Measurements from ENCODE around the gene EDEM1. TPM values are rescaled to one million over a fixed set of nuclear protein-coding genes. Genes with fewer than 3 reads are reported as not detected.
"Not testable (repeated sequence)": the region's sequence is repeated elsewhere in the genome, so short reads cannot be mapped to it uniquely, and the experiment has no call there.

EDEM1 gene
- total and polyA plus RNA-seq, 2 donors (not counting 1 experiment from before 2014, with no cell fraction given) = 58.3 to 167 TPM

DNA sequence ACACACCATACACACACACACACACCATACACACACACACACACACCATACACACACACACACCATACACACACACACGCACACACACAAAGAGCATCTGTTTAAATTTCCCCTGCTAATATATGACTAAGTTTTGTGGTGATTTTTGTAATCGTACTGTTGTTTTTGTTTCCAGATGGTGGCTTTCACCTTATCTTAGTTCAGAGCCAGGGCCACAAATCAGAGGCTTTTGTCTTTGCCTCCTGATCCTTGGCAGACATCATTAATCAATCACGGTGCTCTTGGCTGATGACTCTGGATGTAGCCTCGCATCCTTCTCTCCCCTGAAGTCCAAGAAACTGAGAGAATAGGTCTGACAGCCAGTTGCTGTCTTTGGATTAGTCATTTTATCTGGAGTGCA, 52.1 kb downstream of the EDEM1 start:
- H3K9me3 Mint-ChIP-seq (ENCODE audit: insufficient read depth) = no peaks in the 10 kb centered on the region
- no peaks in the 10 kb centered on the region for H3K27me3 Mint-ChIP-seq
- POLR2A ChIA-PET = no interaction called here
- no peaks in the 10 kb centered on the region for H3K36me3 ChIP-seq (replicated peaks in 1 of 2; ENCODE audit: control extremely low read depth in 1 of 2, control insufficient read depth in 1 of 2, extremely low read depth in 1 of 2, insufficient read depth in 2 of 2, low read length in 1 of 2)
- no peak for TF ChIP-seq EZH2 (IDR thresholded peaks at IDR 0.05; ENCODE audit: borderline replicate concordance, insufficient read depth, low read depth, low read length, poor library complexity, severe bottlenecking)
- TF ChIP-seq CTCF (IDR thresholded peaks at IDR 0.05) = no peak
- H4K20me1 ChIP-seq (ENCODE audit: control insufficient read depth, insufficient read depth, low read length, poor library complexity, severe bottlenecking) = no peaks in the 10 kb centered on the region
- CTCF ChIA-PET = no interaction called here
- intact Hi-C loops (cut with micrococcal nuclease) = no loop called here
- ATAC-seq (ENCODE audit: low read depth) (no peak), DNase-seq (no peak)
- no peak overlapping the region for H2AFZ ChIP-seq (ENCODE audit: insufficient read depth, low read depth, low read length, poor library complexity, severe bottlenecking)
- no peak overlapping the region for H3K4me3 Mint-ChIP-seq
- H3K27ac Mint-ChIP-seq = no peak overlapping the region
- H3K9me3 ChIP-seq (ENCODE audit: control extremely low read depth in 1 of 3, control insufficient read depth in 2 of 3, insufficient read depth in 1 of 3, low read length in 2 of 3) = peaks cover 0 to 6% (median 4%) of the 10 kb centered on the region in 3 donors
- H3K27ac ChIP-seq (ENCODE audit: low read length in 2 of 2) = no peak overlapping the region
- no peaks in the 10 kb centered on the region for H3K27me3 ChIP-seq (replicated peaks in 1 of 4; ENCODE audit: control extremely low read depth in 1 of 4, control insufficient read depth in 3 of 4, insufficient read depth in 4 of 4, low read length in 3 of 4)
- no peaks in the 10 kb centered on the region for H3K4me1 Mint-ChIP-seq
- no CpG with 5 or more reads among the region's 4 CpGs for WGBS (ENCODE audit: insufficient coverage)
- no peak overlapping the region for H3K4me3 ChIP-seq (ENCODE audit: control extremely low read depth in 1 of 5, extremely low read depth in 1 of 5, insufficient read depth in 1 of 5, low read depth in 2 of 5, low read length in 4 of 5)
- H3K79me2 ChIP-seq (ENCODE audit: control insufficient read depth, insufficient read depth, low read length) = no peaks in the 10 kb centered on the region
- H3K4me2 ChIP-seq (replicated peaks; ENCODE audit: low read depth, low read length, poor library complexity, severe bottlenecking) = no peak overlapping the region
- no peak overlapping the region for H3K9ac ChIP-seq (ENCODE audit: low read length)
- H3K4me1 ChIP-seq (ENCODE audit: control insufficient read depth in 2 of 2, insufficient read depth in 2 of 2, low read length in 2 of 2) = no peaks in the 10 kb centered on the region

- Histone ChIP-seq H2AFZ (ENCODE audit: insufficient read depth, low read depth, low read length, poor library complexity, severe bottlenecking) (no peak overlapping the region), H3K36me3 (replicated peaks in 1 of 2; ENCODE audit: control extremely low read depth in 1 of 2, control insufficient read depth in 1 of 2, extremely low read depth in 1 of 2, insufficient read depth in 2 of 2, low read length in 1 of 2) (no peaks in the 10 kb centered on the region), H3K27ac (ENCODE audit: low read length in 2 of 2) (no peak overlapping the region), H3K4me1 (ENCODE audit: control insufficient read depth in 2 of 2, insufficient read depth in 2 of 2, low read length in 2 of 2) (peaks cover 2 to 3% of the 10 kb centered on the region in 2 donors), H3K79me2 (ENCODE audit: control insufficient read depth, insufficient read depth, low read length) (no peaks in the 10 kb centered on the region), H3K9ac (ENCODE audit: low read length) (no peak overlapping the region), H3K27me3 (replicated peaks in 1 of 4; ENCODE audit: control extremely low read depth in 1 of 4, control insufficient read depth in 3 of 4, insufficient read depth in 4 of 4, low read length in 3 of 4) (no peaks in the 10 kb centered on the region), H3K4me3 (ENCODE audit: control extremely low read depth in 1 of 5, extremely low read depth in 1 of 5, insufficient read depth in 1 of 5, low read depth in 2 of 5, low read length in 4 of 5) (no peak overlapping the region), H4K20me1 (ENCODE audit: control insufficient read depth, insufficient read depth, low read length, poor library complexity, severe bottlenecking) (no peaks in the 10 kb centered on the region), H3K4me2 (replicated peaks; ENCODE audit: low read depth, low read length, poor library complexity, severe bottlenecking) (no peak overlapping the region), H3K9me3 (ENCODE audit: control extremely low read depth in 1 of 3, control insufficient read depth in 2 of 3, insufficient read depth in 1 of 3, low read length in 2 of 3) (peaks cover 0 to 6% (median 4%) of the 10 kb centered on the region in 3 donors)
- 100% methylated on average over 1 of the region's 1 CpG for WGBS (ENCODE audit: insufficient coverage)
- Mint-ChIP-seq H3K27ac (no peak overlapping the region), H3K4me1 (peaks cover 3% of the 10 kb centered on the region), H3K4me3 (no peak overlapping the region), H3K9me3 (ENCODE audit: insufficient read depth) (peaks cover 3% of the 10 kb centered on the region), H3K27me3 (no peaks in the 10 kb centered on the region)
- ChIA-PET CTCF (no interaction called here), POLR2A (no interaction called here)
- DNase-seq = no peak
- intact Hi-C loops (cut with micrococcal nuclease) = no loop called here
- no peak for ATAC-seq (ENCODE audit: low read depth)
- TF ChIP-seq CTCF (IDR thresholded peaks at IDR 0.05) = no peak
- no peak for TF ChIP-seq EZH2 (IDR thresholded peaks at IDR 0.05; ENCODE audit: borderline replicate concordance, insufficient read depth, low read depth, low read length, poor library complexity, severe bottlenecking)
These were observed 53.2 kb downstream of the EDEM1 start for GRCh38 chr3:5240740-5241139.

DNA sequence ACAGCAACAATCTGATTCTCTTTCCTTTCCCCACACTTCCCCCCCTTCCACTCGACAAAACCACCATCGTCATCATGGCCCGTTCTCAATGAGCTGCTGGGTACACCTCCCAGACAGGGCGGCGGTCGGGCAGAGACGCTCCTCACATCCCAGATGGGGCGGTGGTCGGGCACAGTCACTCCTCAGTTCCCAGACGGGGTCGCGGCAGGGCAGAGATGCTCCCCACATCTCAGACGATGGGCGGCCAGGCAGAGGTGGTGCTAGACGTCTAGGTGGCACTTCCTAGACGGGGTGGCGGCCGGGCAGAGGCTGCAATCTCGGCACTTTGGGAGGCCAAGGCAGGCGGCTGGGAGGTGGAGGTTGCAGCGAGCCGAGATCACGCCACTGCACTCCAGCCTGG, 55.3 kb downstream of the EDEM1 start:
- H3K4me2 ChIP-seq (replicated peaks; ENCODE audit: low read depth, low read length, poor library complexity, severe bottlenecking); H3K9me3 Mint-ChIP-seq (ENCODE audit: insufficient read depth); H3K27ac ChIP-seq (ENCODE audit: low read length in 2 of 2); POLR2A ChIA-PET; H3K4me1 ChIP-seq (ENCODE audit: control insufficient read depth in 2 of 2, insufficient read depth in 2 of 2, low read length in 2 of 2); H3K9me3 ChIP-seq (ENCODE audit: control extremely low read depth in 1 of 3, control insufficient read depth in 2 of 3, insufficient read depth in 1 of 3, low read length in 2 of 3); CTCF ChIA-PET; H3K27me3 ChIP-seq (replicated peaks in 1 of 4; ENCODE audit: control extremely low read depth in 1 of 4, control insufficient read depth in 3 of 4, insufficient read depth in 4 of 4, low read length in 3 of 4); H3K27ac Mint-ChIP-seq; H3K4me3 ChIP-seq (ENCODE audit: control extremely low read depth in 1 of 5, extremely low read depth in 1 of 5, insufficient read depth in 1 of 5, low read depth in 2 of 5, low read length in 4 of 5); H4K20me1 ChIP-seq (ENCODE audit: control insufficient read depth, insufficient read depth, low read length, poor library complexity, severe bottlenecking); ATAC-seq (ENCODE audit: low read depth); H2AFZ ChIP-seq (ENCODE audit: insufficient read depth, low read depth, low read length, poor library complexity, severe bottlenecking); DNase-seq; H3K27me3 Mint-ChIP-seq; intact Hi-C loops (cut with micrococcal nuclease); H3K36me3 ChIP-seq (replicated peaks in 1 of 2; ENCODE audit: control extremely low read depth in 1 of 2, control insufficient read depth in 1 of 2, extremely low read depth in 1 of 2, insufficient read depth in 2 of 2, low read length in 1 of 2); H3K4me3 Mint-ChIP-seq; H3K79me2 ChIP-seq (ENCODE audit: control insufficient read depth, insufficient read depth, low read length); H3K9ac ChIP-seq (ENCODE audit: low read length): not testable (repeated sequence)
- H3K4me1 Mint-ChIP-seq = peaks cover 11% of the 10 kb centered on the region
- 84% methylated on average over 14 of the region's 23 CpGs for WGBS (ENCODE audit: insufficient coverage)

Measured in B cell (primary cell).